WTC11 (cell line): ENCODE data around the gene PSMD1. TPM values are rescaled to one million over a fixed set of nuclear protein-coding genes. Genes with fewer than 3 reads are reported as not detected.

Source experiments
- ATAC-seq: fragments of 200-7000 bp; cut with Tn5 transposase; 2 replicates; pipeline ENCODE4 v1.10.0; 2021; ENCODE audit warnings: mild to moderate bottlenecking, moderate library complexity
- CTCF ChIA-PET: fragments of 300-600 bp; sonication (Branson Sonifier 250); formaldehyde crosslinking; loops from one replicate; lab custom pipeline; 2021; ENCODE audit warnings: antibody characterized with exemption; lab: Charles Lee
- POLR2A ChIA-PET: fragments of 350-600 bp; sonication (Branson Sonifier 250); formaldehyde crosslinking; loops from one replicate; lab custom pipeline; 2021; ENCODE audit warnings: antibody characterized with exemption; lab: Charles Lee
- DNase-seq: peaks from one replicate; pipeline ENCODE4 v3.0.0; 2021; ENCODE audit warnings: low spot score
- H3K27ac Mint-ChIP-seq: 2 replicates; pipeline ENCODE4 v1.8.0; 2021; ENCODE audit warnings: mixed read lengths
- H3K27me3 Mint-ChIP-seq: 2 replicates; pipeline ENCODE4 v1.8.0; 2021; ENCODE audit warnings: low read depth, mild to moderate bottlenecking, moderate library complexity, mixed read lengths
- H3K36me3 Mint-ChIP-seq: 2 replicates; pipeline ENCODE4 v1.8.0; 2021; ENCODE audit warnings: mixed read lengths
- H3K4me1 Mint-ChIP-seq: 2 replicates; pipeline ENCODE4 v1.8.0; 2022; ENCODE audit warnings: mixed read lengths
- H3K4me3 Mint-ChIP-seq: 2 replicates; pipeline ENCODE4 v1.8.0; 2021; ENCODE audit warnings: mild to moderate bottlenecking, moderate library complexity, mixed read lengths
- H3K9me3 Mint-ChIP-seq: 2 replicates; pipeline ENCODE4 v1.8.0; 2021; ENCODE audit warnings: mixed read lengths
- ATF1 ChIP-seq: sonication (generic); formaldehyde crosslinking; IDR thresholded peaks from 2 replicates; pipeline ENCODE4 v1.8.1; 2023; ENCODE audit warnings: mild to moderate bottlenecking, moderate library complexity, missing genetic modification reagents
- CDX4 ChIP-seq: fragments of 250-450 bp; sonication (Bioruptor Pico); IDR thresholded peaks from 2 replicates; pipeline ENCODE4 v1.9.0; 2021; ENCODE audit warnings: moderate library complexity, mild to moderate bottlenecking, inconsistent platforms, borderline replicate concordance
- E2F5 ChIP-seq: sonication (generic); formaldehyde crosslinking; IDR thresholded peaks from 2 replicates; pipeline ENCODE4 v1.8.1; 2022; ENCODE audit warnings: mild to moderate bottlenecking, moderate library complexity, missing genetic modification reagents
- ESRRA ChIP-seq: sonication (generic); formaldehyde crosslinking; IDR thresholded peaks from 2 replicates; pipeline ENCODE4 v1.8.1; 2022; ENCODE audit warnings: mild to moderate bottlenecking, missing genetic modification reagents, borderline replicate concordance
- GTF2I ChIP-seq: fragments of 250-450 bp; sonication (Bioruptor Pico); conservative IDR thresholded peaks from 2 replicates; pipeline ENCODE4 v1.4.0; 2021; ENCODE audit warnings: mild to moderate bottlenecking
- JAZF1 ChIP-seq: fragments of 250-450 bp; sonication (Bioruptor Pico); IDR thresholded peaks from 2 replicates; pipeline ENCODE4 v1.9.0; 2021; ENCODE audit warnings: moderate library complexity, mild to moderate bottlenecking, inconsistent platforms
- MXD4 ChIP-seq: fragments of 250-450 bp; sonication (Bioruptor Pico); IDR thresholded peaks from 2 replicates; pipeline ENCODE4 v1.8.0; 2021; ENCODE audit warnings: mild to moderate bottlenecking, moderate library complexity, borderline replicate concordance
- OVOL2 ChIP-seq: fragments of 250-450 bp; sonication (Bioruptor Pico); IDR thresholded peaks from 2 replicates; pipeline ENCODE4 v1.9.0; 2021; ENCODE audit warnings: mild to moderate bottlenecking, borderline replicate concordance
- PRRX2 ChIP-seq: fragments of 250-450 bp; sonication (Bioruptor Pico); IDR thresholded peaks from 2 replicates; pipeline ENCODE4 v1.8.0; 2021; ENCODE audit warnings: mild to moderate bottlenecking
- ZBTB21 ChIP-seq: sonication (generic); formaldehyde crosslinking; IDR thresholded peaks from 2 replicates; pipeline ENCODE4 v1.8.1; 2023; ENCODE audit warnings: mild to moderate bottlenecking, missing genetic modification reagents, borderline replicate concordance
- ZNF121 ChIP-seq: sonication (generic); formaldehyde crosslinking; IDR thresholded peaks from 2 replicates; pipeline ENCODE4 v1.8.0; 2023; ENCODE audit warnings: missing genetic modification reagents
- ZNF317 ChIP-seq: sonication (generic); formaldehyde crosslinking; IDR thresholded peaks from 2 replicates; pipeline ENCODE4 v1.8.1; 2023; ENCODE audit warnings: low read depth, mild to moderate bottlenecking, moderate library complexity, missing genetic modification reagents, borderline replicate concordance
- ZNF396 ChIP-seq: fragments of 250-450 bp; sonication (Bioruptor Pico); IDR thresholded peaks from 2 replicates; pipeline ENCODE4 v1.8.0; 2021; ENCODE audit warnings: mild to moderate bottlenecking, moderate library complexity, borderline replicate concordance
- ZNF416 ChIP-seq: fragments of 250-450 bp; sonication (Bioruptor Pico); IDR thresholded peaks from 2 replicates; pipeline ENCODE4 v1.9.0; 2021; ENCODE audit warnings: mild to moderate bottlenecking, inconsistent platforms
- total RNA-seq: library from RNA; stranded (reverse); gene quantifications from 3 replicates; pipeline ENCODE4 v1.2.3, GENCODE V29; 2021
- TF ChIP-seq, protein P1 (sequence below): fragments of 250-450 bp; sonication (Bioruptor Pico); IDR thresholded peaks from 2 replicates; pipeline ENCODE4 v1.9.0; 2021; ENCODE audit warnings: mild to moderate bottlenecking
- TF ChIP-seq, protein P2 (sequence below): sonication (generic); formaldehyde crosslinking; IDR thresholded peaks from 2 replicates; pipeline ENCODE4 v1.8.1; 2022; ENCODE audit warnings: low read depth, mild to moderate bottlenecking, moderate library complexity, missing genetic modification reagents, borderline replicate concordance
- TF ChIP-seq, protein P3 (sequence below): sonication (generic); formaldehyde crosslinking; IDR thresholded peaks from 2 replicates; pipeline ENCODE4 v1.8.0; 2022; ENCODE audit warnings: missing genetic modification reagents
- TF ChIP-seq, protein P4 (sequence below): sonication (generic); formaldehyde crosslinking; conservative IDR thresholded peaks from 2 replicates; pipeline ENCODE4 v1.8.1; 2023; ENCODE audit warnings: mild to moderate bottlenecking, low read depth, missing genetic modification reagents, moderate library complexity

PSMD1 gene
- total RNA-seq, 1 experiment from 2014 or later, result 163 TPM

- TF ChIP-seq MXD4 (CRISPR knock-in tag) (no peak), ESRRA (CRISPR knock-in tag) (no peak), ATF1 (CRISPR knock-in tag) (no peak)
Measured at GRCh38 chr2:231129216-231129615, 72.5 kb downstream of the PSMD1 start (continued).

GRCh38 chr2:231130336-231131056, 73.8 kb downstream of the PSMD1 start:
- ATAC-seq, result no peak
- no peak for TF ChIP-seq PRRX2 (CRISPR knock-in tag)
- TF ChIP-seq ZNF317 (CRISPR knock-in tag), result no peak
- TF ChIP-seq ZNF121, result no peak
- TF ChIP-seq ZBTB21 (CRISPR knock-in tag), result no peak
- TF ChIP-seq, protein P1, sequence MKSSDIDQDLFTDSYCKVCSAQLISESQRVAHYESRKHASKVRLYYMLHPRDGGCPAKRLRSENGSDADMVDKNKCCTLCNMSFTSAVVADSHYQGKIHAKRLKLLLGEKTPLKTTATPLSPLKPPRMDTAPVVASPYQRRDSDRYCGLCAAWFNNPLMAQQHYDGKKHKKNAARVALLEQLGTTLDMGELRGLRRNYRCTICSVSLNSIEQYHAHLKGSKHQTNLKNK (CRISPR knock-in tag), result no peak
- TF ChIP-seq, protein P2, sequence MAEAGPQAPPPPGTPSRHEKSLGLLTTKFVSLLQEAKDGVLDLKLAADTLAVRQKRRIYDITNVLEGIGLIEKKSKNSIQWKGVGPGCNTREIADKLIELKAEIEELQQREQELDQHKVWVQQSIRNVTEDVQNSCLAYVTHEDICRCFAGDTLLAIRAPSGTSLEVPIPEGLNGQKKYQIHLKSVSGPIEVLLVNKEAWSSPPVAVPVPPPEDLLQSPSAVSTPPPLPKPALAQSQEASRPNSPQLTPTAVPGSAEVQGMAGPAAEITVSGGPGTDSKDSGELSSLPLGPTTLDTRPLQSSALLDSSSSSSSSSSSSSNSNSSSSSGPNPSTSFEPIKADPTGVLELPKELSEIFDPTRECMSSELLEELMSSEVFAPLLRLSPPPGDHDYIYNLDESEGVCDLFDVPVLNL (CRISPR knock-in tag), result no peak
- TF ChIP-seq ZNF416 (CRISPR knock-in tag), result no peak
- no peak for TF ChIP-seq JAZF1
- TF ChIP-seq E2F5 (CRISPR knock-in tag), result no peak
- TF ChIP-seq ZNF396 (CRISPR knock-in tag), result no peak
- TF ChIP-seq, protein P3, sequence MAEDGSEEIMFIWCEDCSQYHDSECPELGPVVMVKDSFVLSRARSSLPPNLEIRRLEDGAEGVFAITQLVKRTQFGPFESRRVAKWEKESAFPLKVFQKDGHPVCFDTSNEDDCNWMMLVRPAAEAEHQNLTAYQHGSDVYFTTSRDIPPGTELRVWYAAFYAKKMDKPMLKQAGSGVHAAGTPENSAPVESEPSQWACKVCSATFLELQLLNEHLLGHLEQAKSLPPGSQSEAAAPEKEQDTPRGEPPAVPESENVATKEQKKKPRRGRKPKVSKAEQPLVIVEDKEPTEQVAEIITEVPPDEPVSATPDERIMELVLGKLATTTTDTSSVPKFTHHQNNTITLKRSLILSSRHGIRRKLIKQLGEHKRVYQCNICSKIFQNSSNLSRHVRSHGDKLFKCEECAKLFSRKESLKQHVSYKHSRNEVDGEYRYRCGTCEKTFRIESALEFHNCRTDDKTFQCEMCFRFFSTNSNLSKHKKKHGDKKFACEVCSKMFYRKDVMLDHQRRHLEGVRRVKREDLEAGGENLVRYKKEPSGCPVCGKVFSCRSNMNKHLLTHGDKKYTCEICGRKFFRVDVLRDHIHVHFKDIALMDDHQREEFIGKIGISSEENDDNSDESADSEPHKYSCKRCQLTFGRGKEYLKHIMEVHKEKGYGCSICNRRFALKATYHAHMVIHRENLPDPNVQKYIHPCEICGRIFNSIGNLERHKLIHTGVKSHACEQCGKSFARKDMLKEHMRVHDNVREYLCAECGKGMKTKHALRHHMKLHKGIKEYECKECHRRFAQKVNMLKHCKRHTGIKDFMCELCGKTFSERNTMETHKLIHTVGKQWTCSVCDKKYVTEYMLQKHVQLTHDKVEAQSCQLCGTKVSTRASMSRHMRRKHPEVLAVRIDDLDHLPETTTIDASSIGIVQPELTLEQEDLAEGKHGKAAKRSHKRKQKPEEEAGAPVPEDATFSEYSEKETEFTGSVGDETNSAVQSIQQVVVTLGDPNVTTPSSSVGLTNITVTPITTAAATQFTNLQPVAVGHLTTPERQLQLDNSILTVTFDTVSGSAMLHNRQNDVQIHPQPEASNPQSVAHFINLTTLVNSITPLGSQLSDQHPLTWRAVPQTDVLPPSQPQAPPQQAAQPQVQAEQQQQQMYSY, result no peak
- no peak for TF ChIP-seq OVOL2 (CRISPR knock-in tag)
- TF ChIP-seq CDX4 (CRISPR knock-in tag), result no peak
- TF ChIP-seq, protein P4, sequence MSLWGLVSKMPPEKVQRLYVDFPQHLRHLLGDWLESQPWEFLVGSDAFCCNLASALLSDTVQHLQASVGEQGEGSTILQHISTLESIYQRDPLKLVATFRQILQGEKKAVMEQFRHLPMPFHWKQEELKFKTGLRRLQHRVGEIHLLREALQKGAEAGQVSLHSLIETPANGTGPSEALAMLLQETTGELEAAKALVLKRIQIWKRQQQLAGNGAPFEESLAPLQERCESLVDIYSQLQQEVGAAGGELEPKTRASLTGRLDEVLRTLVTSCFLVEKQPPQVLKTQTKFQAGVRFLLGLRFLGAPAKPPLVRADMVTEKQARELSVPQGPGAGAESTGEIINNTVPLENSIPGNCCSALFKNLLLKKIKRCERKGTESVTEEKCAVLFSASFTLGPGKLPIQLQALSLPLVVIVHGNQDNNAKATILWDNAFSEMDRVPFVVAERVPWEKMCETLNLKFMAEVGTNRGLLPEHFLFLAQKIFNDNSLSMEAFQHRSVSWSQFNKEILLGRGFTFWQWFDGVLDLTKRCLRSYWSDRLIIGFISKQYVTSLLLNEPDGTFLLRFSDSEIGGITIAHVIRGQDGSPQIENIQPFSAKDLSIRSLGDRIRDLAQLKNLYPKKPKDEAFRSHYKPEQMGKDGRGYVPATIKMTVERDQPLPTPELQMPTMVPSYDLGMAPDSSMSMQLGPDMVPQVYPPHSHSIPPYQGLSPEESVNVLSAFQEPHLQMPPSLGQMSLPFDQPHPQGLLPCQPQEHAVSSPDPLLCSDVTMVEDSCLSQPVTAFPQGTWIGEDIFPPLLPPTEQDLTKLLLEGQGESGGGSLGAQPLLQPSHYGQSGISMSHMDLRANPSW (CRISPR knock-in tag), result no peak
- no peak for TF ChIP-seq GTF2I (CRISPR knock-in tag)
- TF ChIP-seq, all 79 proteins: peak for 0
- ChIA-PET CTCF (interaction anchor here (0.6 to 1.2 kb wide), 3 partner anchors 11 to 62 kb away, joined by 3 to 4 read pairs (median 3); no protein-coding TSS in a partner anchor), POLR2A (no interaction called here)
- Mint-ChIP-seq H3K9me3 (no peaks in the 10 kb centered on the region), H3K4me1 (peaks cover 36% of the 10 kb centered on the region), H3K36me3 (no peaks in the 10 kb centered on the region), H3K27ac (no peak overlapping the region; the same call in 1 of the 2 replicates), H3K4me3 (no peak overlapping the region), H3K27me3 (no peaks in the 10 kb centered on the region)
- DNase-seq, result no peak
